HG02678 (cell line): ENCODE measurements around the gene CTSC.
A peak's percentile ranks its signal among the peaks of the same experiment; 100 is the strongest.

ENCODE experiments used
- ATAC-seq: cut with Tn5 transposase; IDR thresholded peaks from one replicate; pipeline ENCODE4 v1.9.1; 2021; ENCODE audit warnings: mild to moderate bottlenecking, moderate library complexity; ENCODE audit not compliant: unreplicated experiment

Gene CTSC

DNA sequence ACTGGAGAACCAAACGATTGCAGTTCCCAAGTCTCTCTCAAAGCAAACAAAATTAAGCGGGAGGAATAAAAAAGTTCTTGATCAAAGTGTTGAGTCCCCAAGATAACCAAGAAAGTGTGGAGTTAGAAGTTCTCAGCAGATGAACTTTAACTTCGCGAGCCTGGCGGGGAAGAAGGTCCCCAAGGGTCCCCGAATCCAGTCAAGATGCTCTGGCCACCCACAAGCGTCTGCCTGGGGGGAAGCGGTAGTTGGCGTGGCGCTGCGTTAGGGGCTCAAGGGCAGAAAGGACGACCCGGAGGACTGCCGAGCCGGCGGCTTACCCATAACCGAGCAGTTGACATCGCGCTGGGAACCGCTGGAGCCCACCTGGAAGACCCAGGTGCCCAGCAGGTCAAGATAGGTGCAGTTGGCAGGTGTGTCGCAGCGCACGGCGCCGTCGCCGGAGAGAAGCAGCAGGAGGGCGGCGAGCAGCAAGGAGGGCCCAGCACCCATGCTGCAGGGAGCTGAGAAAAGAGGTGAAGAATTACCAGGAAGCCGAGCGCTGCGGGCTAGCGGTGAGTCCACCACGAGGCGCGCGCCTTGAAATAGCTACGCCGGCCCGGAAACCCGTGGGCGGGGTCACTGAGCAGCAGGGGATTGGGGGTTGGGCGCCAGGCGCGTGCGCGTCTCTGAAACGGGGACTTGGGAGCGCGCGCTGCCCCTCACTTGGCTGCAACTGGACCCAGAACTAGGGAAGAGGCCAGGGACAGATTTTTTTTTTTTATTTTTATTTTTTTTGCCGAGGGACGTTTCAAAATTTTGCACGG, at the start of gene CTSC:
Gene CTSC (minus strand): TSS at position 556 of the 806 bp plus-strand sequence. CDS start 64 bp downstream, at position 492.
- ATAC-seq: peak; percentile 91

- ATAC-seq: no peak
These were observed 47.1 kb upstream of the CTSC start for GRCh38 chr11:88384669-88385005.

- ATAC-seq: no peak
These were observed 46.6 kb upstream of the CTSC start for GRCh38 chr11:88384004-88384668.

DNA sequence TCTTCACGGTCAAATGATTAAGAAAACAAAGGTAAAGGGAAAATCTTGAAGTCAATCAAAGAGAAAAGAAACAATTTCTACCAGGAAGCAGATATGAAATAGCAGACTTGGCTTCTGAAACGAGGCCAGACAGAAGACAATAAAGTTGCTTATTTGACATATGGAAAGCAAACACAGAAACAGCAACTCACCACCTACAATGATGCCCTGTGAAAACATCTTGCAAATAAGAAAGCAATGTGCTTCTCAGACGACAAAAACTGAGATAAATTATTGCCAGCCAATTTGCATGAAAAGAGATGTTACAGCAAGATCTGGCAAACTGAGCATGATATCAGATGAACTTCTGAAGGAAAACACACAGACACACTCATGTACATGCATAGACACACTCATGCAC, 45.9 kb upstream of the CTSC start:
- ATAC-seq: no peak

DNA sequence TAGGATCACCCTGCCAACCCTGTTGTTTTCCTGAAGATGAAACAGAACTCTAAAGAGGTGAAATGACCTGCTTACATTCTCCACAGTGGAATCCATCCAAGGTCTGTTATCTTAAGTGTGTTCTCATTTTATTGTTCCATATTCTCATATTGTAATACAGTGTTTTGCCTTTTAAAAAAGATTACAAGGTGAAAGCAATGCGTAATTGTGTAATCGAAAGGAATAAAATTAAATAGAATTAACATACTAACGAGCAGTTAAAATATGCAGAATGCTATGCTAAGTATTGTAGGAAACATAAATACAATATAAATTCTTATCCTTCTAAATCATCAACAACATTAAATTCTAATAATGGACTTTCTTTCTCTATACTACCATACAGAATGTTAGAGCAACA, 41.6 kb upstream of the CTSC start:
- no peak for ATAC-seq

- no peak for ATAC-seq
These were observed 41.0 kb upstream of the CTSC start for GRCh38 chr11:88378422-88379066.

DNA sequence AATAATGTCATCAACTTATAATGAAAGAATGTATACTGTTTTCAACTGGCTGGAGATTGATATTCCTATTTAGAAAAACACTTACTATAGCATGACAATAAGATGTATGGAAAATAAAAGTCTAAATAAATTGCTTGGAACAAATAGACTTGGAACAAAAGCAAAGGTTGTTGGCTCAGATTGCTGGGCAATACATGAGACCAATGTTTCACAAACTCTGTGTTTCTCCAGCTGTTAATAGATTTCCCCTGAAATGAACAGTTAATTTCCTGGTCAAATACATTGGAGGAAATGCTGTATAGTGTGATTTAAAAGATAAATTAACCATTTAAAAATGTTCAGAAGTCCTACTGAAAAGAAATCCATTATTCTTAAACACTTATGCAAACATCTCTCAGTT, 40.1 kb upstream of the CTSC start:
- no peak for ATAC-seq

GRCh38 chr11:88377144-88377543, 39.6 kb upstream of the CTSC start:
- ATAC-seq: no peak

GRCh38 chr11:88375927-88376470, 38.5 kb upstream of the CTSC start:
- no peak for ATAC-seq

DNA sequence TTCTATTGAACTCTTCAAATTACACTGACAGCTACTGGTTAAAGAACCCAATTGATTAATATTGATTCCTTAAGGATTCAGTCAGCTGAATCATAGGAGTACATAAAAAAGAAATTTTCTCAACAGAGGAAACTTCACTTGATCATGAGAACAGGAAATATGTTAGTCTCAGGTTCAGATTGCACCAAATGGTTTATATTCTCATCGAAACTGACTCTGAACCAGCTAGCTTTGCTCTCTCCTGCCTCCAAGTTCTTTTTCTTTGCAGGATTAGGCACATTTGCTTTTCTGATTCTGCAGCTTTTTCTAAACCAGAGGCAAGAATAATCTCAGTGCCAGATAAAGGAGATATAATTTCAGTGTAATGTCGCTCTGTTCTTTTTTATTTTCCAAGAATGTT, 33.2 kb upstream of the CTSC start:
- no peak for ATAC-seq

DNA sequence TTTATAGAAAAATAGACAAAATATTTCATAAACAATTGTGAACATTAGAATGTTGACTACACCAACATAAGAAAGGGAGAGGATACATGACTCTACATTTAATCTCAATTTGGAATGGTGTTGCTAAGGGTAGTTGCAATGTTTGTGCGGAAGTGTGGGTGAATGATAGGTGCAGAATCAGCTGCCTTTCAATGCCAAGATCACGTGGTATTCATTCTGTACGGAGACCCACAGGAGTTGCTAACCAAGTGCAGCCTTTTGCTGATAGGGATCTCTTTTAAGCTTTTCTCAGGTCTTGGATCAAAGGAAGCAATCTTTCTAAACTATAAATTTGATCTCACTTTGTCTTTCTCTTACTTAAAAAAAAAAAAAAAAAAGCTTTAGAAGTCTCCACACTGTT, 29.8 kb upstream of the CTSC start:
- ATAC-seq: no peak

DNA sequence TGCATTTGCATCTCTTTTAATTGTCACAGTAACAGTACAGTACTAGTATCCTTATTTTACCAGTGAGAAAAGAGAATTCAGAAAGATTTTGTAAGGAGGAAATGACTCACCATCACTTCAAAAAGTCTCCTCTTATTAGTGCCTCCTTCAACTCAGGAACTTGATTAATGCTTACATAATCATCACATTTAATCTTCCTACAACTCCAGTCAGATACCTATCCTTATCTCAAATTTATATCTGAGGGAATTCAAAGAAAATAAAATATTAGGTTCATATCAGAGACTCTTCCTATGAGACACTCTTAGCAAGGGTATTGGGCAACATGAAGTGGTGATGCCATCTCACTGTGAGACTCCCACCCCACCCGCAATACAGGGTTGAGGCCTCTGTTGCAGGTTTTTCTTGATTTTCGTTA, 26.1 kb upstream of the CTSC start:
- ATAC-seq: no peak

DNA sequence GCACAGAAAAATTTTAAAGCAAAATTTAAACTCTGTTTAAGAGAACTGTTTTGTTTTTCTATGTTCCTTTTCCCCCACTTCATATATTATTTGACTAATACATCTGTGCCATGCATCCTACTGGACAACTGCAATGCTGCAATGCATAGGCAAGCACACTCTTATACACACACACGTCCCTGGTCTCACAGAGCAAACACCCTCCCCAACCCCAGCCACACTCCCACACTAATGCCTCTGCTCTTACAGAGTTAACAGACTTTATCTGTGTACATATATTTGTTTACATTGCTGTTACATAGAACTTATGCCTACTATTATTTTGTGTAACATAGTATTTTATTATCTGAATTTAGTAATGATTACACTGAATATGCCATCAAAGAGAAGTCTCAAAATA, 25.5 kb upstream of the CTSC start:
- ATAC-seq: no peak

DNA sequence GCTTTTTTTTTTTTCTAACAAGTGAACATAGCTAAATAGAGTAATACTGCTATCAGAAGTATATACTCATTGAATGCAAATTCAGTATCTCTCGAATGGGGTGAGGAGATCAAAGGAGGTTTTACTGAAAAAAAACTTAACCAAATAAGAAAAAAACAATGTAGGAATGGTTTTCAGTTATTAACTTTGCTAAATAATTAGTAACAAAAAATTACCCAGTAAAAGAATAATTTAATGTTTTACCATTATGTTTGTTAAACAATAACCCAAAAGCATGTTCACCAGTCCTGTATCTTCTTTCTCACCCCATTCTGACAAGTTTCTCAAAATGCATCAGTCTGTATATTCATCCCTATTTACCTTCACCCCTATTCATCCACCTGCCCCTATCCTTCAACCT, 22.6 kb upstream of the CTSC start:
- no peak for ATAC-seq

GRCh38 chr11:88359541-88359940, 22.0 kb upstream of the CTSC start:
- ATAC-seq: peak; percentile 72

DNA sequence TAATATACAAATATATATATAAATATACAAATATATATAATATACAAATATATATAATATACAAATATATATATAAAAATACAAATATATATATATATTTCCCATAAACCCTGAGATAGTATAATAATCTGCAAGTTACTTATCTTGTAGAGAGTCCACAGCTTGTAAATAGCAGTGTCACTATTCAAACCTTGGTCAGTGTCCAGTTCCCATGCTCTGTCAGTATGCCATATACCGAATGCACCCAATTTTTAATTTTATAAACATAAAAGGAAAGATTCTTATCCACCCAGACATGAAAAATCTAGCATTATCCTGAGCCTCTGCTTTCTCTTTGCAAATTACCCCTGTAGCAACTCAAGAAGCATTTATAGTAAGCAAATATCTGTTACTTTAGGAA, 21.6 kb upstream of the CTSC start:
- ATAC-seq: no peak

DNA sequence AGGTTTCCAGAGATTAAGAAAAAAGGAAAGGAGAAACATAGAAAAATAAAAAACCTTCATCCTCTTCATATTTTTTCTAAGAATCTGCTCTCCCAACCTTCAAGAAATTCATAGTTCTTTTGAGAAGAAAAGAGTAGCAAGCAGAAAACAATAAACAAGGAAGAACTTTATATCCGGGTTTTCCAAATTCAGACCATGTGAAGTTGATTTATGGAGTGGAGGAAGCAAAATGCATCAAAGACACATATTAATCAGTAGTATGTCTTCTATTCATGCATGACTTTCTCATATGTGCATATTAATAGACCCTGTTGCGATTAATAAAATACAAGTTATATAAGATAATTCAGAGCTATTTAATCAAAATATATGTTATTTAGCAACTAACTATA, 20.5 kb upstream of the CTSC start:
- no peak for ATAC-seq

DNA sequence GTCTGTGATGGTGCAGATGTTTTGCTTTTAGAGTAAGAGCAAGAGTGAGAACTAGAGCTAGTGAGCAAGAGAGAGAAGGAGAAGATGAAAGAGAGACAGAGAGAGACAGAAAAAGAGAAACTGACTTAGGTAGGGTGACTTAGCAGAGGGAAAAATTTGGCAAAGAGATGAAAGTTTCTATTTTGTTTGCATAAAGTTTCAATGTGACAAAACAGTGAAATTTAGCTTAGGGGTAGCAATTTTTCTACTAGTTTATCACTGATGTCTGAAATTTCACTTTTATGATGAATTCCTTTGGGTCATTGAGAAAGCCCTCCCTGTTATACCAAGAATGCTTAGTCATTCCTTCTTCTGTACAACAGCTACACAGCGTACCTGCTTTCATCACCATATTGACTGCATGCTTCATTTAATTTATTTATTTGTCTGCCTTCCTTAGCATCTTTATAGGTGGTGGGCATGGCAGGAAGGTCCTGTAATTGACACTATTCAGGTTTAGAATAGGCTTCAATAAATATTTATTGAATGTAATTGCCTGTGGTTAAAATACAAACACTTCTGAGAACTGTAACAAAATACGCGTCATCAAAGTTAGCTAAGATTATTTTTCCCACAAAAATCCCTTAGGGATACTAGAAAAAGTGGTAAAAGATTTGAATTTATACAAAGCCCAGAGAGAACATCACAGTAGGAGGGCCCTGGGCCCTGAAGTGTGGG, 19.9 kb upstream of the CTSC start:
- ATAC-seq: peak; percentile 57

DNA sequence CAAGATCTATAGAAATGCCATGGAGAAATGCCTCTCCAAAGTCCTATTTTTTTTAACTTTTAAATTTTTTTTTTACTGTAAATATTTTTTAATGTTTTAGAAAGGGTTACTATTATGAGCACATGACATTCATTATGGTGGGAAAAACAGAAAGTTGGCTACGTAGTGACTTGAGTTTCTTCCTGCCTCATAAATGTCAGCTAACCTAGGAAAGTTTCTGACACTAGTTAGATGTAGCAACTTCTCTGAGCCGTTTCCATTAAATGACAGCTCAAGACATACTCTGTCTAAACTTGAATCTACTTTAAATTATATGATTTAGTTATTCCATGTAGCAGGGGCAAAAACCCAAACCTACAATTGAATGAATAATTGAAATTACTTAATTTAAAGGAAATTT, 18.4 kb upstream of the CTSC start:
- ATAC-seq: no peak

GRCh38 chr11:88354912-88355311, 17.4 kb upstream of the CTSC start:
- no peak for ATAC-seq

GRCh38 chr11:88353835-88354496, 16.4 kb upstream of the CTSC start:
- peak; percentile 37 for ATAC-seq
